ENCODE data around the gene CCSAP.

The CCSAP gene

GRCh38 chr1:229309684-229310083, 33.2 kb downstream of the CCSAP start (continued):
- TF ChIP-seq HIC1 (tag by site-specific recombination; IDR thresholded peaks at IDR 0.05): no peak
- no peak for TF ChIP-seq GLI2 (tag by site-specific recombination; IDR thresholded peaks at IDR 0.05; ENCODE audit: borderline replicate concordance, low read depth)
- no peak for TF ChIP-seq INSM2 (tag by site-specific recombination; IDR thresholded peaks at IDR 0.05)
- no peak for TF ChIP-seq ZNF18 (tag by site-specific recombination; IDR thresholded peaks at IDR 0.05)
- TF ChIP-seq ZXDB (tag by site-specific recombination; IDR thresholded peaks at IDR 0.05): no peak
- no peak for TF ChIP-seq SCRT2 (tag by site-specific recombination; IDR thresholded peaks at IDR 0.05)

GRCh38 chr1:229309074-229309473, 33.8 kb downstream of the CCSAP start:
- POLR2A ChIA-PET: no interaction called here

GRCh38 chr1:229305392-229305791, 37.5 kb downstream of the CCSAP start:
- CTCF ChIA-PET: interaction anchor here (0.6 to 1.2 kb wide), 2 partner anchors 9 to 327 kb away, joined by 3 read pairs; no protein-coding TSS in a partner anchor
- POLR2A ChIA-PET: no interaction called here
- TF ChIP-seq ZBTB26 (tag by site-specific recombination; optimal IDR thresholded peaks at IDR 0.05) (no peak), ZNF518A (tag by site-specific recombination; conservative IDR thresholded peaks at IDR 0.05; ENCODE audit: low read depth) (no peak), BCL11A (tag by site-specific recombination; IDR thresholded peaks at IDR 0.05; ENCODE audit: low read depth) (no peak), BCL6B (tag by site-specific recombination; IDR thresholded peaks at IDR 0.05) (peak; percentile 67; the same call in 1 of the 2 replicates), PRDM6 (tag by site-specific recombination; IDR thresholded peaks at IDR 0.05) (peak; percentile 53; the same call in 1 of the 2 replicates)

More at GRCh38 chr1:229309074-229309473, 33.8 kb downstream of the CCSAP start:
- peaks cover 12 to 39% of the 10 kb centered on the region in 2 experiments for H3K36me3 ChIP-seq (ENCODE audit: control insufficient read depth in 2 of 2, insufficient read depth in 1 of 2, low read length in 2 of 2)
- CTCF ChIA-PET: interaction anchor here (1.4 kb wide), 1 partner anchor 16 kb away, joined by 4 read pairs; no protein-coding TSS in a partner anchor
- H3K9me3 ChIP-seq (ENCODE audit: control insufficient read depth, insufficient read depth, low read depth, low read length): no peaks in the 10 kb centered on the region
- TF ChIP-seq BCL6B (tag by site-specific recombination; IDR thresholded peaks at IDR 0.05): no peak
- peak; percentile 80 for TF ChIP-seq SP7 (tag by site-specific recombination; IDR thresholded peaks at IDR 0.05)
- H3K4me3 ChIP-seq (ENCODE audit: low read depth, low read length): no peak overlapping the region
- no peak overlapping the region for H3K27ac ChIP-seq (ENCODE audit: extremely low read depth, low read depth, low read length)
- H3K4me1 ChIP-seq (ENCODE audit: control insufficient read depth, insufficient read depth, low read length): no peaks in the 10 kb centered on the region

More at GRCh38 chr1:229305392-229305791, 37.5 kb downstream of the CCSAP start:
- Histone ChIP-seq H3K27ac (ENCODE audit: extremely low read depth, low read depth, low read length) (no peak overlapping the region), H3K4me3 (ENCODE audit: low read depth, low read length) (no peak overlapping the region), H3K4me1 (ENCODE audit: control insufficient read depth, insufficient read depth, low read length) (no peaks in the 10 kb centered on the region), H3K9me3 (ENCODE audit: control insufficient read depth, insufficient read depth, low read depth, low read length) (no peaks in the 10 kb centered on the region), H3K36me3 (ENCODE audit: control insufficient read depth in 2 of 2, insufficient read depth in 1 of 2, low read length in 2 of 2) (peaks cover 32 to 56% of the 10 kb centered on the region in 2 experiments)
